Medulla oblongata (tissue), 1 donor: ENCODE measurements around the gene TBX2.

Experiments
- DNase-seq: peaks from one replicate; pipeline ENCODE4 v3.0.0-alpha.2; 2015; ENCODE audit errors: extremely low spot score

Gene TBX2

DNA sequence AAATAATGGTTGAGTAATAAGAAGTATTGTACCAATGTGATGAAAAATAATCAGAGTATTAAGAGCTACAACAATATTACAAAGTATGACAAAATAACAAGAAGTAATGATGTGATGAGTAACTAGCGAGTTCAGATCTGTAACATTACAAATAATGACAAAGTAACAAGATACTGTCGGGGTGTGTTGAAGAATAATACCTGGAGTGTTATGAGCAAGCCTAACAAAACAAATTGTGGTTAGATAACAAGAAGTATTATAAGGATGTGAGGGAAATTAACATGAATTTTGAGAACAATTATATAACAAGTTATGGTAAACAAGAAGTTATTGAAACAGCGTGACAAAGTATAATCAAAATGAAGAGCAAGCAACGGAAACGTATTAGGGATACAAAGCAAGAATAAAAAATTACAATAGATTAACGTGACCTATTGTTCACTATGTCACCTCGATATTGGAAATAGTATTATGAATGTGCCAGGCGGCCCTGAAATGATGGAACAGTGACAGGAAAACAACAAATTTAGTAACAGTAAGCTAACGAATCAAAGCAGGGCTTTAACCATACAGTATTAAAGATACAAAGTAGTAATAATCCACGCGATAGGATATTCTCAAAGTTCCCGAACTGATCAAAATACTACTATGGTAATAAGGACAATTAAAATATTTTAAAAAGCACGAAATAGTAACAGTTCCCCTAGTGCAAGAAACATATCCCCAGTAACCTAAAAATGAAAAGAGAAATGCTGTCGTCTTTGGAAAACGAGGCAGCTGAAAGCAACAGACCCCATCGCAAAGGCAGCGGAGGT is 54.1 kb downstream of the TBX2 start:
- no peak for DNase-seq

DNA sequence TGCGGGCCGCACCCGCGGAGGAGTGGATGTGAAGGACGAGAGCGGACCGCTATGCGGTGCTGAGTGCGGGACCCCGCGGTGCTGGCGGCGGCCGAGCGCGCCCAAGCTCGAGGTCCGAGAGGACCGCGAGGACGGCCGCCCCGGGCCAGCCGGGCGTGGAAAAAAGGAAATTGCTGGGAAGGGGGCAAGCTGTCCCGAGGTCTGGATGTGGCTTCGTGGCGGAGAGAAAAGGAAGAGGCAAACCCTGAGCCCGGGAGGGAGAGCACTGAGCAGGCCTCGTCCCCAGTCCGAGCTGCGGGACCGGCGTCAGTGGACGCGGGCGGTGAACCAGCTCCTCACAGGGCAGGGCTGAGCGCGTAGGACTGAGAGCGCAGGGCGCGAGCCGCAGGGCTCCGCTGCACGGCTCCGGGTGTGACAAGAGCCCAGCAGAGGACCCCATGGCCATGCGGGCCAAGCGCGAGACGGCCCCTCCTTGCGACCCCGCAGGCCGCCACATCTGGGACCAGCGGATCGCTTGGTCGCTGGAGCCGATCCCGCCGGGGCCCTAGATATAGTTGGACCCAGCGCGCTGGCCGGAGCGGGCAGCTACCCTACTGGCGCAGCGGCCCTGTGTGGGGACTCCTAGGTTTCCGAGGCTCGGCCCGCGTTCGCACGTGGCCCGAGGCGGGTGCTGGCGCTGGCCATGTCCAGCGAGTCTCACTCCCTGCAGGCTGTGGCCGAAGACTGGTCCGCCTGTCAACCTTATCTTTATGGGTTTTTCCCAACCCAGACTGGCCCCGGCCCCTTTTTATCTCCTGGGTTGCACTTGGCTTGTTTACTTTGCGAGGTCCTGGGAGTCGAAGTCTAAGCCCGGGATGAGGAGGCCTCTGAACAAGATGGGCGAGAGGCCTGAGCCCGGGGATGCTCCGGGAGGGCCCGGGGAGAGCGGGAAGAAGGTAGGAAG is 55.0 kb downstream of the TBX2 start:
- no peak for DNase-seq

DNA sequence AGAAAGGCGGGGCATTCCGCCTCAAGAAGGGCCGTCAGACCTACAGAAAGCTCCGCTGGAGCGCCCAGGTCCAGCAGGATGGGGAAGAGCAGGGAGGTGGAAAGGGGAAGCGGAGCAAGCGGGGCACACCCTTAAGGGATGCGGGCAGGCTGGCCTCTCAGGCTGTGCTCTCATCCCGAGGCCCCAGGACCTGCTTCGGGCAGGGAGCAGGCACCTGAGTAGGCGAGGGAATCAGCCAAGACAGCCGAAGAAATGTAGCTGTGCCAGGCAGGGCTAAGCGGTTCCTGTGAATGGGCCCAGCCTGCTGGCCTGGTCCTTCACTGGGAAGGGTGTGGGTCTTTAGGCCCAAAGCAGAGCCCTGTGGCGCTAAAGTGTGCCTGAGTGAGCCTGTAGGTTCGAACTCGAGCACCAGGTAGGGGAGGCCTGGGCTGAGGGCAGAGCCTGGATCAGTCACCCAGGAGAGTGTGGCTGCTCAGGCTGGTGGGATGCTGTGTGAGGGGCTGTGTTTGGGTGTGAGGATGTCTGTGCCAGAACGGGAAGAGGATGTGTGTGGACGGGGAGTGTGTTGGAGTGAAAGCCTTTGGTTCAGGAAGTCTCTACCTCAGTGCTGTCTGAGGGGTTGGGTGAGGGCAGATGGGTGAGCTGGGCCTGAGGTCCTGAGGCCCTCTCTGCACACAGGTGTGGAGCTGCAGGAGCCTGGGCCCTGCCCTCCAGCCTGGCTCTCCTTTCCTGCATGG is 55.8 kb downstream of the TBX2 start:
- DNase-seq = no peak

DNA sequence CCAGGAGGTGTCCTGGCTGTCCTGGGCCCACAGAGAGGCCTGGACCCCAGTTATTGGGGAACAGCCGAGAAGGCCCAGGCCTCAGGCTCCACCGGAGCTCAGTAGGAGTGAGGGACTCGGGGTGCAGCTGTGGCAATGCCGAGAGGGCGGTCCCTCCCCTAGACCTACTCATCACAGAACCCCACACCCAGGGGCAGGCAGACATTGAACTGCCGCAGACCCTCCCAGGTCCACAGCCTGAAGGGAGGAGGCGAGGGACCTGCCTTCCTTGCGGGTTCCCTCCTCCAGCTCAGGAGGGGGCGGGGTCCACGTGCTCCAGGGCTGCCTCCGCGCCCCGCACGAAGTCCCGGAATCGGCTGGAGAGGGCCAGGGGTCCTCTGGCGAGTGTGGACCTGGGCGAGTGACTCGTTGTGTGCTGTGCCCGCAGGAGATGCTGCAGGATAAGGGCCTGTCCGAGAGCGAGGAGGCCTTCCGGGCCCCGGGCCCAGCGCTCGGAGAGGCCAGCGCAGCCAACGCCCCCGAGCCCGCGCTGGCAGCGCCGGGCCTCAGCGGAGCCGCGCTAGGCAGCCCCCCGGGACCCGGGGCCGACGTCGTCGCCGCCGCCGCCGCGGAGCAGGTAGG is 56.5 kb downstream of the TBX2 start:
- no peak for DNase-seq

DNA sequence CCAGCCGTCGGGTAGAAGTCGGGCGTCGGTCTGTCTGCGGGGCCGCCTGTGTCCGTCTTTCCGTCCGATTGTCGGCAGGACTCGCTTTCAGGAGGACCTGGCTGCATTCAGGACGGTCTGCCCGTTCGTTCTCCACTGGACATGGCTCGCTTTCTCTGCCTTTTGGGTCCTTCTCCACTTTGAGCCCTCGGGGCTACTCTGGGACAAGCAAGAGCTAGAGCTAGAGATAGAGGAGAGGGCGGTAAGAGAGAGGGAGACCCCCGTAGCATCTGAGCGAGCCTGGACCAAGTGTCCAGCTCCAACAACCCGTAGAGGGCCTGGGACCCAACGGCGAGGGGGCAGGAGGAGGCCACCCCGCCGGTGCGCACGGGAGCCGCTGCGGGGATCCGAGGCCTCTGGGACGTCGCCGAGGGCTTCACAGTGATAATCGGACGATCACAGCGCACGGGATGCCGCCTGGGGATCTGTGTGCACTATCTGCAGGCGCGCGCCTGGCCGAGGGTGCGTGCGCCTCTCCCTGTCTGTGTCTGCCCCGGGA is 57.1 kb downstream of the TBX2 start:
- DNase-seq = no peak

DNA sequence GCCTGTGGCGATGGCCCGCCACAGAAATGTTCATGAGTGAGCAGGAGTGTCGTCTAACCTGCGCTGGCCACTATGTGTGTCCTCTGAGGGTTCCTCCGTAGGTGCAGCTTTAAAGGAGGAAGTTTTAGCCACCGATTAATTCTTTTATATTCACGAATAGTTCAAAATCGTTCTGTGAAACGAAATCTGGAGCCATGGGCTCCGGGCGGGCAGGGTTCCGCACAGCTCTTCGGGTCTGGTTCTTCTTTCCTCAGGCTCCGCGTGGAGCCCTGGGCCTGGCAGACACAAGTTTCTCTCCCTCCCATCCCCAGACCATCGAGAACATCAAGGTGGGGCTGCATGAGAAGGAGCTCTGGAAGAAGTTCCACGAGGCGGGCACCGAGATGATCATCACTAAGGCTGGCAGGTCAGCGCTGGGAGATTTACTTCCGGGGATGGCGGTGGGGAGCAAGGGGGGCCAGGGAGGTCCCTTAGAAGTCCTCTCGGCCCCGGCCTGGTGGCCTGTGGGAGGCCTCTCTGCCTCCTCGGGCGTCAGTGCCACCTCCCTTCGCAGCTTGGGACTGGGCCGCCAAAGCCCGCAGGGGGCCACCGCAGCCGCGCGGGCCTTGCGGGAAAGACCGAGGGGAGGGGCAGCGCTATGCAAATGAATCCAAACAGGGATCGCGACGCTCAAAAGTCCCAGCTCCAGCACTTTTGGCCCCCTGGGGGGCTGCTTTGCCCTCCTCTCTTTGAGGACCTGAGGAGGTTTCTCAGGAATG is 57.8 kb downstream of the TBX2 start:
- DNase-seq = no peak

DNA sequence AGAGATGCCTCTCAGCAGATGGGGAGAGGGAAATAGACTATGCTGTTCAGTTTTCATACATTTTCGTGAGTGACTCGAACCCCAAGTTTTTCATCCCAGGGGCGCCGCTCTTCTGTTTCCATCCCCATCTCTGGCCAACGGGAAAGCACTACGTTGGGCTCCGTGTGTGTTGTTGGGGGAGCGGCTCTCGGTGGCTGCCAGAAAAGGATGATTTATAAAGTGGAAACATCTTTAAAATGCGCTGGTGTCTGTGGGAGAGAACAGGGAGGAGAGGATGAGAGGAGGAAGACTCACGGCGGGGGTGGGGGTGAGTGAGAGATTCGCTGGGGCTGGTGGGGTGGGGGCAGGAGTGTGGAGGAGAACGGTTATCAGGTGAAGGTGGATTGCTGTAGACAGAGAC is 58.4 kb downstream of the TBX2 start:
- DNase-seq = no peak

DNA sequence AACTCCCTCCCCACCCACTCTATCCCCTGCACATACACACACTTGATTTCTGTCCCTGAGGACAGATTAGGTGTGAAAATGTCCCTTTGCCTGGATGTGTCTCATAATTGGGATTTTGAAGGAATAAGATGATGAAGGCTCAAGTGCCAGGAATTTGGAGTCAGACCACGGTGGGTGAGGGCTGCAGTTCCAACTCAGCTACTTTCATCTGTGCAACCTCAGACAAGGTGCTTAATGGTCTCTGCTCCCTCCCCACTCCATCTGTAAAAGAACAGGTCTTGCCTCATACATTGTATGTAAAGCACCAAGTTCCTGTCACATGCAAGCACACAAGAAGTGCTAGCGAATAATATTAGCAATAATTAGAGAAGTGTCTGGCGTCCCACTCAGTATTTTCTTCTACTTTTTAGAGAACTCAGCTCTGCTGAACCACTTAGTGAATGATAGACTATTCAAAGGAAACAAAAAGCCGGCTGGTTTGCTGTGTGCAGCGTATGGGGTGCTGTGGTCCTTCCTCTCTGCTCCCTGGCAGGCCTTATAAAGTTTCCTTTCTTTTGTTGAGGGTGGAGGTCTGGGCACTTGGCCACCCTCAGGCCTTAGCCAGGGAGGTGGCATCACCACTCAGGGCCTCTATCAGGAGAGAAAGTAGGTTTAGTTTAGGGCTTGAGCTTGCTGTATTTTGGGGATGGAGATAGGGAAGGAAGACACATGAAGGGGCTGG is 58.9 kb downstream of the TBX2 start:
- DNase-seq = no peak
